GM18502 (cell line): ENCODE measurements around the gene PADI3.
"Not testable (repeated sequence)": the region's sequence is repeated elsewhere in the genome, so short reads cannot be mapped to it uniquely, and the experiment has no call there.

ENCODE experiments used
- ATAC-seq: cut with Tn5 transposase; IDR thresholded peaks from one replicate; pipeline ENCODE4 v1.9.1; 2021; ENCODE audit warnings: mild to moderate bottlenecking; ENCODE audit not compliant: unreplicated experiment, poor library complexity

Gene PADI3

DNA sequence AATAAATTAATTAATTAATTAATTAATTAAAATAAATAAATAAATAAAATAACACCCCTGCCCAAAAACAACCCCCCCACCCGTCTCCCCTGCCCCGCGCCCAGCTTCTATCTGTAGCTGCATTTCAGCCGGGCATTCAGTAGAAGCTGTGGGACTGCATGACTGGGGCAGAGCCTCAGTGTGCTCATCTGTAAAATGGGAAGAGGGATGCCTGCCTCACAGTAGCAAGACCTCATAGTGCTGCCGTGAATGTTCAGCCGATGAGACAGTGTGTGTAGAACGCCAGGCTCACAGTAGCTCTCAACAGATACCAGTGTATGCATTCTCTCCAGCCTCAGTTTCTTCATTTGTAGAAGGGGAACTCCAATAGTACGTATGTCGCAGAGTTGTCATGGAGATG lies 67.8 kb downstream of the PADI3 start:
- ATAC-seq: no peak

- ATAC-seq: no peak
Observed at GRCh38 chr1:17318262-17318661, 69.4 kb downstream of the PADI3 start.

DNA sequence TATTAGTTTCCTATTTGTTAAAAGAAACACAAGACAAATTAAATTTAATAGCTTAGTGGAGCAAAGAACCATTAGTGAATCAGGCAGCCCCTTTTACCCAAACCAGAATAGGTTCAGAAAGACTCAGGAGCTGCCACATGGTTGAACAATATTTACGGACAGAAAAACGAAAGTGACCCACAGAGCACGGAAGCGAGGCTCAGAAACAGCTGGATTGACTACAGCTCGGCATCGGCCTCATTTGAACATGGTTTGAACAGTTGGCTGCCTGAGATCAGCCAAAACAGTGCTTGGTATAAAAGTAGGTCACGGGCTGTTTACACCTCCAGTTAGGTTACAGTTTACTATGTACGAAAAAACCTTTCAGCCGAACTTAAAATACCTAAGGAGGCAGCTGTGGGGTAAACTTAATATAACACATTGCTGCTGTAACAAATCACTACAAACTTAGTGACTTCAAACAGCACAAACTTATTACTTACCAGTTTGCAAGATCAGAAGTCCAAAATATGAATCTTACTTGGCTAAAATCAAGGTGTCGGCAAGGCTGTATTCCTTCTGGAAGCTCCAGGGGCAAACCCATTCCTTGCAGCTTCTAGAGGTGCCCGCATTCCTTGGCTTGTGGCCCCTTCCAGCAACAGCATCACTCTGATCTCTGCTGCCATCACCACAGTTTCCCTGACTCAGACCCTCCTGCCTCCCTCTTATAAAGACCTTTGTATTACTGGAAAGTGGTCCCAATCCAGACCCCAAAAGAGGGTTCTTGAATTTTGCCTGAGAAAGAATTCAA lies 70.9 kb downstream of the PADI3 start:
- ATAC-seq: no peak

- not testable (repeated sequence) for ATAC-seq
Observed at GRCh38 chr1:17321857-17322390, 73.0 kb downstream of the PADI3 start.

- ATAC-seq: no peak
Observed at GRCh38 chr1:17328855-17329254, 80.0 kb downstream of the PADI3 start.

DNA sequence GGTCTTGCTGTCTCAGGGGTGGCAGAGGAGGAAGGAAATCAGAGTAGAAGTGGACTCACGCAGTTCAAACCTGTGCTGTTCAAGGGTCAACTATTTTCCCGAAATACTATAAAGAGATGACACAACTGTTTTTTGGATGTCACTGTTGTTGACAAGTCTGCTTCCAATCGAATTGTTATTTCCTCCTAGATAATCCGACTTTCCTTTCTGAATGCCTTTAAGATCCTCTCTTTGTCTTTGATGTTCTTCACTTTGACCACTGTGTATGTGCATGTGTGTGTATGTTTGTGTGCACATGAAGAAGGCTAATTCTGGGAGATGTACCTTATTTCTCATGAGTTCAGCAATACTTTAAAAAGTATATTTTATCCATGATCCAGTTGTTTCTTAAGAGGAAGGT lies 80.7 kb downstream of the PADI3 start:
- no peak for ATAC-seq

- ATAC-seq: no peak
Observed at GRCh38 chr1:17330856-17331255, 82.0 kb downstream of the PADI3 start.

- ATAC-seq: no peak
Observed at GRCh38 chr1:17333081-17333480, 84.2 kb downstream of the PADI3 start.
